Erythroblast (primary cell): ENCODE data around the gene MYL6.
A peak's percentile ranks its signal among the peaks of the same experiment; 100 is the strongest.

Experiments used
- DNase-seq, 2 experiments: peaks; one replicate each; lab custom pipeline; 2025; lab: John Stamatoyannopoulos, UW
- GATA1 ChIP-seq: IDR thresholded peaks from 2 replicates; pipeline ENCODE4 v1.6.1; 2011; ENCODE audit warnings: low read depth, mild to moderate bottlenecking, control low read depth, low read length, moderate library complexity
- POLR2A ChIP-seq: IDR thresholded peaks from 2 replicates; pipeline ENCODE4 v1.6.1; 2011; ENCODE audit warnings: mild to moderate bottlenecking, low read length

Gene MYL6

GRCh38 chr12:56158029-56158925, at the start of gene MYL6:
TSS of gene MYL6 (plus strand) at chr12:56158359. CDS start at chr12:56158402, 43 bp downstream.
- DNase-seq: peak; percentile 98
- TF ChIP-seq POLR2A (peak; percentile 98), GATA1 (no peak)

GRCh38 chr12:56110571-56110970, 47.6 kb upstream of the MYL6 start:
- DNase-seq: no peak
- TF ChIP-seq GATA1: no peak
- TF ChIP-seq POLR2A: no peak

GRCh38 chr12:56114084-56114483, 44.1 kb upstream of the MYL6 start:
- DNase-seq: no peak
- no peak for TF ChIP-seq GATA1

GRCh38 chr12:56115329-56115728, 42.8 kb upstream of the MYL6 start:
- TF ChIP-seq POLR2A: no peak
- TF ChIP-seq GATA1: no peak
- DNase-seq: no peak

- DNase-seq: peak; percentile 96 to 98
- TF ChIP-seq POLR2A: peak; percentile 100
- TF ChIP-seq GATA1: no peak
Measured at GRCh38 chr12:56116267-56117081, 41.7 kb upstream of the MYL6 start, which contains the start of gene RPL41. TSS of gene RPL41 (plus strand) at chr12:56116633.

- peak in 1 of 2 experiments; percentile 56 for DNase-seq
Measured at GRCh38 chr12:56117082-56117706, 41.0 kb upstream of the MYL6 start.

GRCh38 chr12:56117778-56118687, 40.1 kb upstream of the MYL6 start, which contains the start of gene ZC3H10:
TSS of gene ZC3H10 (plus strand) at chr12:56118266. CDS start at chr12:56120563, 2,297 bp downstream.
- DNase-seq: peak; percentile 99 to 100
- no peak for TF ChIP-seq GATA1
- peak; percentile 96 for TF ChIP-seq POLR2A

- no peak for DNase-seq
- no peak for TF ChIP-seq POLR2A
- no peak for TF ChIP-seq GATA1
Measured at GRCh38 chr12:56118688-56119357, 39.3 kb upstream of the MYL6 start.

- peak; percentile 86 to 90 for DNase-seq
- TF ChIP-seq POLR2A: no peak
- no peak for TF ChIP-seq GATA1
Measured at GRCh38 chr12:56119361-56119796, 38.8 kb upstream of the MYL6 start.

- TF ChIP-seq POLR2A: no peak
- DNase-seq: no peak
Measured at GRCh38 chr12:56120158-56120846, 37.9 kb upstream of the MYL6 start.

- no peak for DNase-seq
- TF ChIP-seq GATA1: no peak
- TF ChIP-seq POLR2A: no peak
Measured at GRCh38 chr12:56121204-56121870, 36.8 kb upstream of the MYL6 start.
